Hair follicular keratinocyte (primary cell): ENCODE measurements around the gene USF2. TPM values are rescaled to one million over a fixed set of nuclear protein-coding genes. Genes with fewer than 3 reads are reported as not detected.

Experiments
- total RNA-seq: library from RNA; depleted of rRNA; stranded (reverse); fragments of >200 nt; gene quantifications from 2 replicates; pipeline ENCODE4 v1.2.3, GENCODE V29; 2015

The USF2 gene
- total RNA-seq, result 68.6 and 81.7 TPM in 2 replicates

GRCh38 chr19:35268536-35269437 lies at the start of gene USF2:
TSS of gene USF2 (plus strand) at chr19:35268962. CDS start at chr19:35269102, 140 bp downstream.

GRCh38 chr19:35228177-35228930 lies 40.4 kb upstream of the USF2 start, which contains the start of gene FAM187B:
TSS of gene FAM187B (minus strand) at chr19:35228739. CDS start at chr19:35228680, 59 bp downstream.

GRCh38 chr19:35248310-35249145 lies 20.2 kb upstream of the USF2 start, which contains the start of gene LSR:
TSS of gene LSR (plus strand) at chr19:35249002. CDS start at chr19:35249023, 21 bp downstream.

GRCh38 chr19:35291916-35292315 lies 23.2 kb downstream of the USF2 start, which contains the start of gene MAG:
TSS of gene MAG (plus strand) at chr19:35292161. CDS start at chr19:35295409, 3,248 bp downstream.

GRCh38 chr19:35328851-35329285 lies 60.1 kb downstream of the USF2 start, which contains the start of gene CD22:
TSS of gene CD22 (plus strand) at chr19:35329187. CDS start at chr19:35332041, 2,854 bp downstream.

Other genes with a start within 250 kb of the USF2 start
- 0.42 and 0.70 TPM in 2 replicates for gene SCN1B, start 238.5 kb upstream of the USF2 start, total RNA-seq
- gene HPN, start 227.2 kb upstream of the USF2 start, total RNA-seq, result 1.0 and 2.7 TPM in 2 replicates
- 194 and 479 TPM in 2 replicates for gene FXYD3, start 153.1 kb upstream of the USF2 start, total RNA-seq
- not detected in 2 replicates for gene LGI4, start 133.9 kb upstream of the USF2 start, total RNA-seq
- gene FXYD1, start 130.1 kb upstream of the USF2 start, total RNA-seq, result not detected in 2 replicates
- not detected in 2 replicates for gene FXYD7, start 125.7 kb upstream of the USF2 start, total RNA-seq
- gene FXYD5, start 114.2 kb upstream of the USF2 start, total RNA-seq, result 145 and 202 TPM in 2 replicates
- gene FAM187B, start 40.2 kb upstream of the USF2 start, total RNA-seq, result not detected in 2 replicates
- gene LSR, start 20.0 kb upstream of the USF2 start, total RNA-seq, result 79.2 and 110 TPM in 2 replicates
- not detected in 2 replicates for gene HAMP, start 13.6 kb downstream of the USF2 start, total RNA-seq
- not detected in 2 replicates for gene MAG, start 23.2 kb downstream of the USF2 start, total RNA-seq
- gene CD22, start 60.2 kb downstream of the USF2 start, total RNA-seq, result not detected in 2 replicates
- gene FFAR1, start 78.9 kb downstream of the USF2 start, total RNA-seq, result not detected in 2 replicates
- not detected in 2 replicates for gene FFAR3, start 89.5 kb downstream of the USF2 start, total RNA-seq
- gene GPR42, start 102.1 kb downstream of the USF2 start, total RNA-seq, result not detected in 2 replicates
- gene FFAR2, start 179.3 kb downstream of the USF2 start, total RNA-seq, result not detected in 2 replicates
- 1.4 and 4.2 TPM in 2 replicates for gene KRTDAP, start 221.5 kb downstream of the USF2 start, total RNA-seq
- 317 and 408 TPM in 2 replicates for gene DMKN, start 244.7 kb downstream of the USF2 start, total RNA-seq